Coronary artery (tissue), 2 donors: Measurements from ENCODE around the gene POLR3H.
A peak's percentile ranks its signal among the peaks of the same experiment; 100 is the strongest.

Experiments used
- DNase-seq: peaks from one replicate; pipeline ENCODE4 v3.0.0-alpha.2; 2017; ENCODE audit warnings: low spot score
- H3K27ac ChIP-seq, 2 donors: fragments of 200-600 bp; sonication (generic); one replicate each; pipeline ENCODE4 v1.5.1; 2016 to 2019
- H3K4me3 ChIP-seq: fragments of 200-600 bp; sonication (generic); 2 replicates; pipeline ENCODE4 v1.5.1; 2016; ENCODE audit warnings: mild to moderate bottlenecking, moderate library complexity
- TF ChIP-seq, protein P1 (sequence below): fragments of 200-600 bp; sonication (generic); IDR thresholded peaks from one replicate; pipeline ENCODE4 v1.5.1; 2019; ENCODE audit warnings: antibody characterized with exemption

POLR3H gene

DNA sequence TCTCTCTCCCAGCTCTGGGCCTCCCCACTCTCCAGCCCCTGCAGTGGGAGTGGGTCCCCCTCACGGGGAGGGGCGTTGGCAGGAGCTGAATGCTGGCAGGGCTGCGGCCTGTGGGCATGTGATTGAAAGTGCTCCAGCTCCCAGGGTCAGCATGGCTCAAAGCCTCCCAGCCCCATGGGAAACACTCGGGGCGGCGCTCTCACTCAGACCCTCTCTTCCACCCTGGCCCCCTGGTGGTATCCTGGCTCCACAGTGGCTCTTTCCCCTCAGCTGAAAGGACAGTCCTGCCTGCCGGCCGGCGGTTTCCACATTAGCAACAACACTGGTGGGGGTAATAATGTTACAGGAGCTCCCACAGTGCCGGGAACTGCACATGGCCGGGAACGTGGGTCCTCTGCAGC is 35.5 kb downstream of the POLR3H start:
- Histone ChIP-seq H3K4me3 (no peak overlapping the region), H3K27ac (peak overlapping the region; percentile 5 to 55)
- TF ChIP-seq, protein P1, sequence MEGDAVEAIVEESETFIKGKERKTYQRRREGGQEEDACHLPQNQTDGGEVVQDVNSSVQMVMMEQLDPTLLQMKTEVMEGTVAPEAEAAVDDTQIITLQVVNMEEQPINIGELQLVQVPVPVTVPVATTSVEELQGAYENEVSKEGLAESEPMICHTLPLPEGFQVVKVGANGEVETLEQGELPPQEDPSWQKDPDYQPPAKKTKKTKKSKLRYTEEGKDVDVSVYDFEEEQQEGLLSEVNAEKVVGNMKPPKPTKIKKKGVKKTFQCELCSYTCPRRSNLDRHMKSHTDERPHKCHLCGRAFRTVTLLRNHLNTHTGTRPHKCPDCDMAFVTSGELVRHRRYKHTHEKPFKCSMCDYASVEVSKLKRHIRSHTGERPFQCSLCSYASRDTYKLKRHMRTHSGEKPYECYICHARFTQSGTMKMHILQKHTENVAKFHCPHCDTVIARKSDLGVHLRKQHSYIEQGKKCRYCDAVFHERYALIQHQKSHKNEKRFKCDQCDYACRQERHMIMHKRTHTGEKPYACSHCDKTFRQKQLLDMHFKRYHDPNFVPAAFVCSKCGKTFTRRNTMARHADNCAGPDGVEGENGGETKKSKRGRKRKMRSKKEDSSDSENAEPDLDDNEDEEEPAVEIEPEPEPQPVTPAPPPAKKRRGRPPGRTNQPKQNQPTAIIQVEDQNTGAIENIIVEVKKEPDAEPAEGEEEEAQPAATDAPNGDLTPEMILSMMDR = no peak
- DNase-seq = no peak

GRCh38 chr22:41507330-41508063 is 36.8 kb downstream of the POLR3H start:
- H3K4me3 ChIP-seq = no peak overlapping the region
- no peak for DNase-seq

DNA sequence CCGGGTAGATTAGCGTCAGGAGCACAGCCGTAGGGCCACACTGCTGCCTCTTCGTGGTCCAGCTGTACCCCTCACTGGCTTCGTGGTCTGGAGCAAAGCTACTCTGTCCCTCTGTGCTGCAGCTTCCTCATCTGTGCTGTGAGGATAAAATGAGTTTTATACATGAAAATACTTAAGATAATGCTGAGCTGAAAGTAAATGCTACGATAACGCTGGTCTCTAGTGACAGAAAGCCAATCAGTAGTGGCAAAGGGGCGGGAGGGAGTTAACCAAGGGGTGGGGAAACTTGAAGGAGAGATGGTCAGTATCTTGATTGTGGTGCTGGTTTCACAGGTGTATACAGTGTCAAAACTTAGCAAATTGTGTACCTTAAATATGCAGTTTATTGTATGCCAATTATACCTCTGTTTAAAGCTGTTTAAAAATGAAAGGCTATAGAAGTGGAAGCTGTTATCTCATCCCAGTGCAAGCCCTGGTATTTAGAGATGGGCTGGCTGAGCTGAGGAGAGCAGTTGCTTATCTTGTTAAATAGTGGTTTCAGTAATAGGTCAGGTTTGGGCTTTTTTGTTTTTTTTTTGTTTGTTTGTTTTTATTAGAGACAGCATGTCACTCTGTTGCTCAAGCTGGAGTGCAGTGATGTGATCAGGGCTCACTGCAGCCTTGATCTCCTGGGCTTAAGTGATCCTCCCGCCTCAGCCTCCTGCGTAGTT is 38.6 kb downstream of the POLR3H start:
- peak overlapping the region in 1 of 2 donors; percentile 12 for H3K27ac ChIP-seq
- H3K4me3 ChIP-seq = no peak overlapping the region
- TF ChIP-seq, protein P1 = no peak
- DNase-seq = no peak

More at GRCh38 chr22:41507330-41508063, 36.8 kb downstream of the POLR3H start:
- peak overlapping the region in 1 of 2 donors; percentile 0 for H3K27ac ChIP-seq
- TF ChIP-seq, protein P1 = no peak

DNA sequence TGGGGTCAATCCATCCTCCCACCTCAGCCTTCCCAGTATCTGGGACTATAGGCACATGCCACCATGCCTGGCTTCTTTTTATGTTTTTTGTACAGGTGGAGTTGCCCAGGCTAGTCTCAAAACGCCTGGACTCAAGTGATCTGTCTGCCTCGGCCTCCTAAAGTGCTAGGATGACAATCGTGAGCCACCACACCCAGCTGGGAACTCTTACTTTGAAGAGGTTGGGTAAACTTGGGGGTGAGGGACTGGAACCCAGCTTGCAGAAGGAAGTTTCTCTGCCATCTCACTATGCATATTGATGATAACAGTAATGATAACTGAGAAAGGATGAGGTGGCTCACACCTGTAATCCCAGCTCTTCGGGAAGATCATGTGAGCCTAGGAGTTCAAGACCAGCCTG is 39.5 kb downstream of the POLR3H start:
- TF ChIP-seq, protein P1 = no peak
- Histone ChIP-seq H3K4me3 (no peak overlapping the region), H3K27ac (peak overlapping the region; percentile 48 to 67)
- DNase-seq = no peak

DNA sequence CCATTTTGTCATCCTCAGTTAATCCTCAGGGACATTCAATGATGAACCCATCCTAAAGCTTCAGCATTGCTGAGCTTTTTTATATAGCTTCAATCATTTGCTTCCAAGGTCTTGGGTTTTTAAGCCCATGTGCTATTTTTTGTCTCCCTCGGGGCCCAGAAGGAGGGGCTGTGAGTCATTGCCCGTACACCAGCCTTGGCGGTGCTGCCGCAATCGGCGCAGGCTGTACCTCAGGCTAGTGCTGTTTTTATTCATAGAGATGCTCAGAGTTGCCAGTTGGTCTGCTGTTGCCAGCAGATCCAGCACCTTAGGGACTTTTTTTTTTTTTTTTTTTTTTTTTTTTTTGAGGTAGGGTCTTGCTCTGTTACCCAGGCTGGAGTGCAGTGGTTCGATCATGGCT is 39.9 kb downstream of the POLR3H start:
- Histone ChIP-seq H3K27ac (peak overlapping the region; percentile 48 to 67), H3K4me3 (no peak overlapping the region)
- TF ChIP-seq, protein P1 = no peak
- DNase-seq = peak; percentile 87

- Histone ChIP-seq H3K4me3 (no peak overlapping the region), H3K27ac (no peak overlapping the region)
- no peak for DNase-seq
Measured at GRCh38 chr22:41501209-41501608, 43.1 kb downstream of the POLR3H start.

More at GRCh38 chr22:41501209-41501608, 43.1 kb downstream of the POLR3H start:
- TF ChIP-seq, protein P1 = no peak
